ENCODE data around the gene ZDHHC1.

ZDHHC1 gene

DNA sequence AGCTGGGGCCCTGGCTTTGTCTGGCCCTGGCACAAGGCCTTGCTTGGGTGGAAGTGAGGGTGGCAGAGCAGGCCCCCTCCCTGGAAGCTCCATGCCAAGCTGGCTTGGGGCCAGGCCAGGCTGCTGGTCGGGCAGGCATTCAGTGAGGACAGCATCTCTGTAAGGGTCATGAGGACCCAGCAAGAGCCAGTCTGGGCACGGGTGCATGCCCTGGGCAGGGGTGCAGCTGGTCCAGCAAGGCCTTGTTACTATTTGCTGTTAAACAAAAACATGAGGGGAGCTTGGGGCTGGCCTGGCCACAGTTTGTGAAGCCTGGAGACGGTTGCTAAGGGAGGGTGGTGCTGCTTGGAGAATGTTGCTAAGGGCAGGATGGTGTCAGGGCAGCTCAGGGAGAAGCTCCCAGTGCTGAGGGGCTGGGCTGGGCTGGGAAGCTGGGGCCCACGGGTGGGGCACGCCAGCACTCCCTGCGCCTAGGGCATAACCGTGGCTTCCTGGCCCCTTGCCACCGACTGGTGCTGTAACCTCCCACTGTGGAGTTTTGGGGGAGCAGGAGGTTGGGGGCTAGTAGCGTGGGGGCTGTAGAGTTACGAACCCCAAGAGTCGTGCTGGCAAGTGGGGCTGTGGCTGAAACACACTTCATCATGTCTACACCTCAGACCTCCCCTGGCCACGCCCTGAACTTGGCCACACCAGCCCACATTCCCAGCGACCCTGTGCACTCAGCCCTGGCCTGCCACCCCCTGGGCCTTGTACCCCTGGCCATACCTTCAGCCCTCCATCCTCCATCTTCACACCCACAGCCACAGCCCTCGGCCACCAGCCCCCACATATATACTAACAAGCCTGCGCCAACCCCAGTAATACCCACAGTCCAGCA is 24.6 kb downstream of the ZDHHC1 start:
- no peak for TF ChIP-seq ZC3H10 (CRISPR knock-in tag; IDR thresholded peaks at IDR 0.05)
- TF ChIP-seq, protein P1, sequence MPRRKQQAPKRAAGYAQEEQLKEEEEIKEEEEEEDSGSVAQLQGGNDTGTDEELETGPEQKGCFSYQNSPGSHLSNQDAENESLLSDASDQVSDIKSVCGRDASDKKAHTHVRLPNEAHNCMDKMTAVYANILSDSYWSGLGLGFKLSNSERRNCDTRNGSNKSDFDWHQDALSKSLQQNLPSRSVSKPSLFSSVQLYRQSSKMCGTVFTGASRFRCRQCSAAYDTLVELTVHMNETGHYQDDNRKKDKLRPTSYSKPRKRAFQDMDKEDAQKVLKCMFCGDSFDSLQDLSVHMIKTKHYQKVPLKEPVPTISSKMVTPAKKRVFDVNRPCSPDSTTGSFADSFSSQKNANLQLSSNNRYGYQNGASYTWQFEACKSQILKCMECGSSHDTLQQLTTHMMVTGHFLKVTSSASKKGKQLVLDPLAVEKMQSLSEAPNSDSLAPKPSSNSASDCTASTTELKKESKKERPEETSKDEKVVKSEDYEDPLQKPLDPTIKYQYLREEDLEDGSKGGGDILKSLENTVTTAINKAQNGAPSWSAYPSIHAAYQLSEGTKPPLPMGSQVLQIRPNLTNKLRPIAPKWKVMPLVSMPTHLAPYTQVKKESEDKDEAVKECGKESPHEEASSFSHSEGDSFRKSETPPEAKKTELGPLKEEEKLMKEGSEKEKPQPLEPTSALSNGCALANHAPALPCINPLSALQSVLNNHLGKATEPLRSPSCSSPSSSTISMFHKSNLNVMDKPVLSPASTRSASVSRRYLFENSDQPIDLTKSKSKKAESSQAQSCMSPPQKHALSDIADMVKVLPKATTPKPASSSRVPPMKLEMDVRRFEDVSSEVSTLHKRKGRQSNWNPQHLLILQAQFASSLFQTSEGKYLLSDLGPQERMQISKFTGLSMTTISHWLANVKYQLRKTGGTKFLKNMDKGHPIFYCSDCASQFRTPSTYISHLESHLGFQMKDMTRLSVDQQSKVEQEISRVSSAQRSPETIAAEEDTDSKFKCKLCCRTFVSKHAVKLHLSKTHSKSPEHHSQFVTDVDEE (CRISPR knock-in tag; IDR thresholded peaks at IDR 0.05) = no peak
- TF ChIP-seq, protein P2, sequence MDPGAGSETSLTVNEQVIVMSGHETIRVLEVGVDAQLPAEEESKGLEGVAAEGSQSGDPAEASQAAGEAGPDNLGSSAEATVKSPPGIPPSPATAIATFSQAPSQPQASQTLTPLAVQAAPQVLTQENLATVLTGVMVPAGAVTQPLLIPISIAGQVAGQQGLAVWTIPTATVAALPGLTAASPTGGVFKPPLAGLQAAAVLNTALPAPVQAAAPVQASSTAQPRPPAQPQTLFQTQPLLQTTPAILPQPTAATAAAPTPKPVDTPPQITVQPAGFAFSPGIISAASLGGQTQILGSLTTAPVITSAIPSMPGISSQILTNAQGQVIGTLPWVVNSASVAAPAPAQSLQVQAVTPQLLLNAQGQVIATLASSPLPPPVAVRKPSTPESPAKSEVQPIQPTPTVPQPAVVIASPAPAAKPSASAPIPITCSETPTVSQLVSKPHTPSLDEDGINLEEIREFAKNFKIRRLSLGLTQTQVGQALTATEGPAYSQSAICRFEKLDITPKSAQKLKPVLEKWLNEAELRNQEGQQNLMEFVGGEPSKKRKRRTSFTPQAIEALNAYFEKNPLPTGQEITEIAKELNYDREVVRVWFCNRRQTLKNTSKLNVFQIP (CRISPR knock-in tag; IDR thresholded peaks at IDR 0.05; ENCODE audit: borderline replicate concordance, low read depth) = no peak
- TF ChIP-seq ARNTL (CRISPR knock-in tag; IDR thresholded peaks at IDR 0.05; ENCODE audit: borderline replicate concordance, low read depth) = no peak
- no peak for TF ChIP-seq PPARA (CRISPR knock-in tag; IDR thresholded peaks at IDR 0.05; ENCODE audit: borderline replicate concordance)
- TF ChIP-seq, protein P3, sequence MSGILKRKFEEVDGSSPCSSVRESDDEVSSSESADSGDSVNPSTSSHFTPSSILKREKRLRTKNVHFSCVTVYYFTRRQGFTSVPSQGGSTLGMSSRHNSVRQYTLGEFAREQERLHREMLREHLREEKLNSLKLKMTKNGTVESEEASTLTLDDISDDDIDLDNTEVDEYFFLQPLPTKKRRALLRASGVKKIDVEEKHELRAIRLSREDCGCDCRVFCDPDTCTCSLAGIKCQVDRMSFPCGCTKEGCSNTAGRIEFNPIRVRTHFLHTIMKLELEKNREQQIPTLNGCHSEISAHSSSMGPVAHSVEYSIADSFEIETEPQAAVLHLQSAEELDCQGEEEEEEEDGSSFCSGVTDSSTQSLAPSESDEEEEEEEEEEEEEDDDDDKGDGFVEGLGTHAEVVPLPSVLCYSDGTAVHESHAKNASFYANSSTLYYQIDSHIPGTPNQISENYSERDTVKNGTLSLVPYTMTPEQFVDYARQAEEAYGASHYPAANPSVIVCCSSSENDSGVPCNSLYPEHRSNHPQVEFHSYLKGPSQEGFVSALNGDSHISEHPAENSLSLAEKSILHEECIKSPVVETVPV (CRISPR knock-in tag; IDR thresholded peaks at IDR 0.05) = no peak
- TF ChIP-seq RARB (CRISPR knock-in tag; IDR thresholded peaks at IDR 0.05) = no peak
- TF ChIP-seq ZNF70 (CRISPR knock-in tag; IDR thresholded peaks at IDR 0.05) = no peak
- ATAC-seq = no peak

DNA sequence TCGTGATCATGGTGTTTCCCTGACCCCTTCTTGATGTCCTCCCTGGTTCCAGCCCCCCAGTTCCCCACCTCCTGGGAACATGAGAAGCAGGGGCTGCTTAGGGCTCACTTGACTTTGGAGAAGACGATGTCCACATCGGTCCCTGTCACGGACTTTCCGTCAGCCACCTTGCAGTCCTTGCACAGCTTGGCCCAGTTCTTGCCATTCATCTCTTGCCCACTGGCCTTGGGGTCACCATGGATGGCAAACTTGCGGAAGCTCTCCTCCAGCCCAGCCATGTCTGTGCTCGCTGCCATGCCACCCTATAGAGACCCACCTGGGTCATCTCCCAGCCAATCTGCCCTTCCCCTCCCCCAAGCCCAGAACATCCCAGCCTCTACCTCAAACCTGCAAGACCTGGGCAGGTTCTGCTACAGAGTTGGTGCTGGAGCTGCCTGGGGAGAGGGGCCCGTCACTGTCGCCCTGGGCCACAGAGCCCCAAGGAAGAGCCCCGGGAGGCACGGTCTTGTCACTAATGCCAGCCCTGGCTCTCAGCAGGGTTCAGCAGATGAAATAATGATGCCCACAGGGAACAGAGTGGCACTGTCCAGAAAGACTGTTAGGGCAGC is 25.4 kb downstream of the ZDHHC1 start:
- no peak for ATAC-seq

More for the DNA sequence above, 25.4 kb downstream of the ZDHHC1 start:
- TF ChIP-seq ZFP30 (CRISPR knock-in tag; IDR thresholded peaks at IDR 0.05) (no peak), TOX (CRISPR knock-in tag; IDR thresholded peaks at IDR 0.05; ENCODE audit: borderline replicate concordance) (no peak), ZNF8 (CRISPR knock-in tag; IDR thresholded peaks at IDR 0.05) (no peak), ZNF70 (CRISPR knock-in tag; IDR thresholded peaks at IDR 0.05) (no peak), ISL1 (CRISPR knock-in tag; IDR thresholded peaks at IDR 0.05) (no peak), ARNTL (CRISPR knock-in tag; IDR thresholded peaks at IDR 0.05; ENCODE audit: borderline replicate concordance, low read depth) (no peak), ZNF565 (CRISPR knock-in tag; conservative IDR thresholded peaks at IDR 0.05; ENCODE audit: low read depth) (no peak), ZC3H10 (CRISPR knock-in tag; IDR thresholded peaks at IDR 0.05) (no peak), CSDC2 (CRISPR knock-in tag; IDR thresholded peaks at IDR 0.05) (no peak), GLIS3 (CRISPR knock-in tag; IDR thresholded peaks at IDR 0.05) (no peak), OSR1 (CRISPR knock-in tag; IDR thresholded peaks at IDR 0.05) (no peak), ESRRG (CRISPR knock-in tag; IDR thresholded peaks at IDR 0.05) (no peak), TCF4 (CRISPR knock-in tag; IDR thresholded peaks at IDR 0.05; ENCODE audit: borderline replicate concordance) (no peak), RARB (CRISPR knock-in tag; IDR thresholded peaks at IDR 0.05) (no peak)
- TF ChIP-seq, protein P3 (CRISPR knock-in tag; IDR thresholded peaks at IDR 0.05) = no peak
- TF ChIP-seq, protein P2 (CRISPR knock-in tag; IDR thresholded peaks at IDR 0.05; ENCODE audit: borderline replicate concordance, low read depth) = no peak
- TF ChIP-seq, protein P4, sequence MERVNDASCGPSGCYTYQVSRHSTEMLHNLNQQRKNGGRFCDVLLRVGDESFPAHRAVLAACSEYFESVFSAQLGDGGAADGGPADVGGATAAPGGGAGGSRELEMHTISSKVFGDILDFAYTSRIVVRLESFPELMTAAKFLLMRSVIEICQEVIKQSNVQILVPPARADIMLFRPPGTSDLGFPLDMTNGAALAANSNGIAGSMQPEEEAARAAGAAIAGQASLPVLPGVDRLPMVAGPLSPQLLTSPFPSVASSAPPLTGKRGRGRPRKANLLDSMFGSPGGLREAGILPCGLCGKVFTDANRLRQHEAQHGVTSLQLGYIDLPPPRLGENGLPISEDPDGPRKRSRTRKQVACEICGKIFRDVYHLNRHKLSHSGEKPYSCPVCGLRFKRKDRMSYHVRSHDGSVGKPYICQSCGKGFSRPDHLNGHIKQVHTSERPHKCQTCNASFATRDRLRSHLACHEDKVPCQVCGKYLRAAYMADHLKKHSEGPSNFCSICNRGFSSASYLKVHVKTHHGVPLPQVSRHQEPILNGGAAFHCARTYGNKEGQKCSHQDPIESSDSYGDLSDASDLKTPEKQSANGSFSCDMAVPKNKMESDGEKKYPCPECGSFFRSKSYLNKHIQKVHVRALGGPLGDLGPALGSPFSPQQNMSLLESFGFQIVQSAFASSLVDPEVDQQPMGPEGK (CRISPR knock-in tag; IDR thresholded peaks at IDR 0.05; ENCODE audit: borderline replicate concordance) = no peak

Measured in SK-N-SH treated with all-trans-retinoic acid at 6 μM for 48 hours (cell line).